ENCODE data around the gene OR2L2. TPM values are rescaled to one million over a fixed set of nuclear protein-coding genes. Genes with fewer than 3 reads are reported as not detected.
"Not testable (repeated sequence)": the region's sequence is repeated elsewhere in the genome, so short reads cannot be mapped to it uniquely, and the experiment has no call there.

Gene OR2L2
- total and polyA plus RNA-seq, 10 of the 15 experiments (the other 5 are each of a cell fraction or from before 2014, with no cell fraction given) = 0.01 to 0.04 (median 0.03) TPM; not detected in 6

DNA sequence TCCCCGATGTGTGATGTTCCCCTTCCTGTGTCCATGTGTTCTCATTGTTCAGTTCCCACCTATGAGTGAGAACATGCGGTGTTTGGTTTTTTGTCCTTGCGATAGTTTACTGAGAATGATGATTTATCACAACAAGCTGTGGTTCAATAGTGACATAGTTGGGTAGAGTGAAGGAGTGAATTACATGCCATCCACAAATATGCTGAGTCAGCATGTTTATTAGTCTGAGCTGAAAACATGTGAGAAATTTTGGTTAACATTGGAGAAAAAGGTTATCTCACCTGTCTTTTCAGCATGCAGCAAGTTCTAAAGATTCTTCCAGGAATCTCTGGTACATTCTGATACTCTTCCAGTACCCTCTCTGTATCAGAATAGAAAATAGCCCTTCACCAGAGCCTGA lies 35.7 kb downstream of the OR2L2 start:
- Histone ChIP-seq H3K36me3 (ENCODE audit: control insufficient read depth in 2 of 2, insufficient read depth in 2 of 2, low read length in 1 of 2) (no peaks in the 10 kb centered on the region), H3K27me3 (replicated peaks in 1 of 2; ENCODE audit: control insufficient read depth in 2 of 2, insufficient read depth in 2 of 2, low read length in 1 of 2) (no peaks in the 10 kb centered on the region), H3K4me1 (ENCODE audit: control insufficient read depth, insufficient read depth, low read length) (no peaks in the 10 kb centered on the region), H3K79me2 (ENCODE audit: control insufficient read depth, insufficient read depth, low read length) (no peaks in the 10 kb centered on the region), H3K4me3 (no peak overlapping the region), H3K4me2 (ENCODE audit: control insufficient read depth, insufficient read depth) (no peak overlapping the region), H2AFZ (ENCODE audit: control insufficient read depth, low read depth, low read length) (no peak overlapping the region), H3K9me3 (replicated peaks; ENCODE audit: control insufficient read depth, insufficient read depth, low read length) (no peaks in the 10 kb centered on the region), H3K27ac (ENCODE audit: control insufficient read depth, insufficient read depth) (no peak overlapping the region), H3K9ac (ENCODE audit: control insufficient read depth, insufficient read depth, low read length) (no peak overlapping the region), H4K20me1 (ENCODE audit: control insufficient read depth, insufficient read depth) (no peaks in the 10 kb centered on the region)
- in situ Hi-C loops (cut with MboI) (no loop called here), intact Hi-C loops (cut with micrococcal nuclease; ENCODE audit: unreplicated experiment) (no loop called here)
- FAIRE-seq (no peak), ATAC-seq (no peak), DNase-seq (ENCODE audit: low read depth, low spot score) (no peak)
- ChIA-PET CTCF (interaction anchor here (1.1 kb wide), 1 partner anchor 11 kb away, joined by 3 read pairs; no protein-coding TSS in a partner anchor), SMC1A (ENCODE audit: uncharacterized antibody, unreplicated experiment) (no interaction called here), POLR2A (no interaction called here), RAD21 (ENCODE audit: unreplicated experiment) (no interaction called here)
- TF ChIP-seq CBX5 (IDR thresholded peaks at IDR 0.05; ENCODE audit: low read depth) = no peak
- WGBS (ENCODE audit: insufficient coverage, insufficient replicate concordance, low lambda C conversion rate, missing lambda C conversion rate) = 100% methylated on average over 1 of the region's 3 CpGs
- BruUV-seq (replicated peaks) = no TSS peak

DNA sequence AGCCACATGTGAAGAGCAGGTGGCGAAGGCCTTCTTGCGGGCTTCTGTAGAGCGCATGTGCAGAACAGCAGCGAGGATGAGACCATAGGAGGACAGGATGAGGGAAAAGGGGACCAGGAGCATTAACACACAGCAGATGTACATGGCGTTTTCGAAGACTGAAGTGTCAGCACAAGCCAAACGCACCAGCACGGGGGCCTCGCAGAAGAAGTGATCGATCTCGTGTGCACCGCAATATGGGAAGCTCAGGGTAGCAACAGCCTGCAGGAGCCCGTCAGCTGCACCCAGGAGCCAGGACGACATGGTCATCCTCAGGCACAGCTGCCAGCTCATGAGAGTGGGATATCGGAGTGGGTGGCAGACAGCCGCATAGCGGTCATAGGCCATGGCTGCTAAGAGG lies 54.0 kb downstream of the OR2L2 start:
- H3K27me3 ChIP-seq (replicated peaks in 1 of 2; ENCODE audit: control insufficient read depth in 2 of 2, insufficient read depth in 2 of 2, low read length in 1 of 2); in situ Hi-C loops (cut with MboI); intact Hi-C loops (cut with micrococcal nuclease; ENCODE audit: unreplicated experiment); H3K4me3 ChIP-seq; H3K27ac ChIP-seq (ENCODE audit: control insufficient read depth, insufficient read depth); H2AFZ ChIP-seq (ENCODE audit: control insufficient read depth, low read depth, low read length); POLR2A ChIA-PET; SMC1A ChIA-PET (ENCODE audit: uncharacterized antibody, unreplicated experiment); H3K4me2 ChIP-seq (ENCODE audit: control insufficient read depth, insufficient read depth); H4K20me1 ChIP-seq (ENCODE audit: control insufficient read depth, insufficient read depth); ATAC-seq; DNase-seq (ENCODE audit: low read depth, low spot score); H3K4me1 ChIP-seq (ENCODE audit: control insufficient read depth, insufficient read depth, low read length); RAD21 ChIA-PET (ENCODE audit: unreplicated experiment); BruUV-seq (replicated peaks); H3K79me2 ChIP-seq (ENCODE audit: control insufficient read depth, insufficient read depth, low read length); H3K9ac ChIP-seq (ENCODE audit: control insufficient read depth, insufficient read depth, low read length); FAIRE-seq; CTCF ChIA-PET; H3K36me3 ChIP-seq (ENCODE audit: control insufficient read depth in 2 of 2, insufficient read depth in 2 of 2, low read length in 1 of 2); H3K9me3 ChIP-seq (replicated peaks; ENCODE audit: control insufficient read depth, insufficient read depth, low read length): not testable (repeated sequence)
- WGBS (ENCODE audit: insufficient coverage, insufficient replicate concordance, low lambda C conversion rate, missing lambda C conversion rate) = 0% methylated on average over 2 of the region's 17 CpGs

Small RNAs within 50 kb of the gene (small RNA-seq; reads per million reads assigned to genes)
- not detected for gene RF00019

Other genes starting within 250 kb of the OR2L2 start
Only the 7 nearest of the 16 such genes appear.
- 0.11 TPM in 1 of 2 replicates, not detected in the other for gene OR2T8, start 109.8 kb upstream of the OR2L2 start, total RNA-seq (2014; rRNA removed)
- gene OR2T8, start 109.8 kb upstream of the OR2L2 start, total RNA-seq (2014; rRNA removed; fragmentation: Illumina TruSeq; extraction: Trizol) = not detected in 2 replicates
- not detected in 2 replicates for gene OR2T8, start 109.8 kb upstream of the OR2L2 start, total RNA-seq (2021)
- gene OR2T8, start 109.8 kb upstream of the OR2L2 start, polyA plus RNA-seq (2011; rRNA removed) = not detected in 2 replicates
- gene OR2T8, start 109.8 kb upstream of the OR2L2 start, polyA plus RNA-seq (2014; fragmentation: Illumina TruSeq; extraction: Trizol) = not detected in 2 replicates
- not detected for gene OR2T8, start 109.8 kb upstream of the OR2L2 start, polyA plus RNA-seq (2014; fragmentation: Nextera tagmentation; extraction: Ambion mirVana)
- gene OR2T8, start 109.8 kb upstream of the OR2L2 start, polyA plus RNA-seq (2014; rRNA removed) = not detected in 2 replicates
- not detected for gene OR2T8, start 109.8 kb upstream of the OR2L2 start, polyA plus RNA-seq (2016; fragmentation: Nextera tagmentation; extraction: Ambion mirVana)
- gene OR2AJ1, start 105.2 kb upstream of the OR2L2 start, total RNA-seq (2014; rRNA removed) = not detected in 2 replicates
- gene OR2AJ1, start 105.2 kb upstream of the OR2L2 start, total RNA-seq (2014; rRNA removed; fragmentation: Illumina TruSeq; extraction: Trizol) = not detected in 2 replicates
- not detected in 2 replicates for gene OR2AJ1, start 105.2 kb upstream of the OR2L2 start, total RNA-seq (2021)
- gene OR2AJ1, start 105.2 kb upstream of the OR2L2 start, polyA plus RNA-seq (2011; rRNA removed) = not detected in 2 replicates
- gene OR2AJ1, start 105.2 kb upstream of the OR2L2 start, polyA plus RNA-seq (2014; fragmentation: Illumina TruSeq; extraction: Trizol) = not detected in 2 replicates
- not detected for gene OR2AJ1, start 105.2 kb upstream of the OR2L2 start, polyA plus RNA-seq (2014; fragmentation: Nextera tagmentation; extraction: Ambion mirVana)
- not detected in 2 replicates for gene OR2AJ1, start 105.2 kb upstream of the OR2L2 start, polyA plus RNA-seq (2014; rRNA removed)
- gene OR2AJ1, start 105.2 kb upstream of the OR2L2 start, polyA plus RNA-seq (2016; fragmentation: Nextera tagmentation; extraction: Ambion mirVana) = not detected
- 0.11 TPM in 1 of 2 replicates, not detected in the other for gene OR2L8, start 81.2 kb upstream of the OR2L2 start, total RNA-seq (2014; rRNA removed)
- not detected in 2 replicates for gene OR2L8, start 81.2 kb upstream of the OR2L2 start, total RNA-seq (2014; rRNA removed; fragmentation: Illumina TruSeq; extraction: Trizol)
- gene OR2L8, start 81.2 kb upstream of the OR2L2 start, total RNA-seq (2021) = not detected in 2 replicates
- not detected in 2 replicates for gene OR2L8, start 81.2 kb upstream of the OR2L2 start, polyA plus RNA-seq (2011; rRNA removed)
- gene OR2L8, start 81.2 kb upstream of the OR2L2 start, polyA plus RNA-seq (2014; fragmentation: Illumina TruSeq; extraction: Trizol) = not detected in 2 replicates
- not detected for gene OR2L8, start 81.2 kb upstream of the OR2L2 start, polyA plus RNA-seq (2014; fragmentation: Nextera tagmentation; extraction: Ambion mirVana)
- not detected in 2 replicates for gene OR2L8, start 81.2 kb upstream of the OR2L2 start, polyA plus RNA-seq (2014; rRNA removed)
- not detected for gene OR2L8, start 81.2 kb upstream of the OR2L2 start, polyA plus RNA-seq (2016; fragmentation: Nextera tagmentation; extraction: Ambion mirVana)
- 0.11 TPM in 1 of 2 replicates, not detected in the other for gene OR2AK2, start 64.8 kb upstream of the OR2L2 start, total RNA-seq (2014; rRNA removed)
- gene OR2AK2, start 64.8 kb upstream of the OR2L2 start, total RNA-seq (2014; rRNA removed; fragmentation: Illumina TruSeq; extraction: Trizol) = 0.13 TPM in 1 of 2 replicates, not detected in the other
- gene OR2AK2, start 64.8 kb upstream of the OR2L2 start, total RNA-seq (2021) = not detected in 2 replicates
- gene OR2AK2, start 64.8 kb upstream of the OR2L2 start, polyA plus RNA-seq (2011; rRNA removed) = not detected in 2 replicates
- gene OR2AK2, start 64.8 kb upstream of the OR2L2 start, polyA plus RNA-seq (2014; fragmentation: Illumina TruSeq; extraction: Trizol) = not detected in 2 replicates
- not detected for gene OR2AK2, start 64.8 kb upstream of the OR2L2 start, polyA plus RNA-seq (2014; fragmentation: Nextera tagmentation; extraction: Ambion mirVana)
- not detected in 2 replicates for gene OR2AK2, start 64.8 kb upstream of the OR2L2 start, polyA plus RNA-seq (2014; rRNA removed)
- gene OR2AK2, start 64.8 kb upstream of the OR2L2 start, polyA plus RNA-seq (2016; fragmentation: Nextera tagmentation; extraction: Ambion mirVana) = not detected
- gene OR2L5, start 16.4 kb upstream of the OR2L2 start, total RNA-seq (2014; rRNA removed) = not detected in 2 replicates
- not detected in 2 replicates for gene OR2L5, start 16.4 kb upstream of the OR2L2 start, total RNA-seq (2014; rRNA removed; fragmentation: Illumina TruSeq; extraction: Trizol)
- not detected in 2 replicates for gene OR2L5, start 16.4 kb upstream of the OR2L2 start, total RNA-seq (2021)
- gene OR2L5, start 16.4 kb upstream of the OR2L2 start, polyA plus RNA-seq (2011; rRNA removed) = 0.04 TPM in 1 of 2 replicates, not detected in the other
- gene OR2L5, start 16.4 kb upstream of the OR2L2 start, polyA plus RNA-seq (2014; fragmentation: Illumina TruSeq; extraction: Trizol) = not detected in 2 replicates
- not detected for gene OR2L5, start 16.4 kb upstream of the OR2L2 start, polyA plus RNA-seq (2014; fragmentation: Nextera tagmentation; extraction: Ambion mirVana)
- 0.04 TPM in 1 of 2 replicates, not detected in the other for gene OR2L5, start 16.4 kb upstream of the OR2L2 start, polyA plus RNA-seq (2014; rRNA removed)
- not detected for gene OR2L5, start 16.4 kb upstream of the OR2L2 start, polyA plus RNA-seq (2016; fragmentation: Nextera tagmentation; extraction: Ambion mirVana)
- gene OR2L3, start 16.8 kb downstream of the OR2L2 start, total RNA-seq (2014; rRNA removed) = not detected in 2 replicates
- gene OR2L3, start 16.8 kb downstream of the OR2L2 start, total RNA-seq (2014; rRNA removed; fragmentation: Illumina TruSeq; extraction: Trizol) = not detected in 2 replicates
- not detected in 2 replicates for gene OR2L3, start 16.8 kb downstream of the OR2L2 start, total RNA-seq (2021)
- not detected in 2 replicates for gene OR2L3, start 16.8 kb downstream of the OR2L2 start, polyA plus RNA-seq (2011; rRNA removed)
- gene OR2L3, start 16.8 kb downstream of the OR2L2 start, polyA plus RNA-seq (2014; fragmentation: Illumina TruSeq; extraction: Trizol) = not detected in 2 replicates
- gene OR2L3, start 16.8 kb downstream of the OR2L2 start, polyA plus RNA-seq (2014; fragmentation: Nextera tagmentation; extraction: Ambion mirVana) = not detected
- not detected in 2 replicates for gene OR2L3, start 16.8 kb downstream of the OR2L2 start, polyA plus RNA-seq (2014; rRNA removed)
- not detected for gene OR2L3, start 16.8 kb downstream of the OR2L2 start, polyA plus RNA-seq (2016; fragmentation: Nextera tagmentation; extraction: Ambion mirVana)
- gene OR2L13, start 65.1 kb downstream of the OR2L2 start, total RNA-seq (2014; rRNA removed) = not detected in 2 replicates
- gene OR2L13, start 65.1 kb downstream of the OR2L2 start, total RNA-seq (2014; rRNA removed; fragmentation: Illumina TruSeq; extraction: Trizol) = not detected in 2 replicates
- gene OR2L13, start 65.1 kb downstream of the OR2L2 start, total RNA-seq (2021) = not detected in 2 replicates
- gene OR2L13, start 65.1 kb downstream of the OR2L2 start, polyA plus RNA-seq (2011; rRNA removed) = 0.04 TPM in 1 of 2 replicates, not detected in the other
- not detected in 2 replicates for gene OR2L13, start 65.1 kb downstream of the OR2L2 start, polyA plus RNA-seq (2014; fragmentation: Illumina TruSeq; extraction: Trizol)
- not detected for gene OR2L13, start 65.1 kb downstream of the OR2L2 start, polyA plus RNA-seq (2014; fragmentation: Nextera tagmentation; extraction: Ambion mirVana)
- not detected in 2 replicates for gene OR2L13, start 65.1 kb downstream of the OR2L2 start, polyA plus RNA-seq (2014; rRNA removed)
- not detected for gene OR2L13, start 65.1 kb downstream of the OR2L2 start, polyA plus RNA-seq (2016; fragmentation: Nextera tagmentation; extraction: Ambion mirVana)

All from GM12878 (cell line).